NCI-H226 (cell line): ENCODE results near the gene SHF.
"Not testable (repeated sequence)": the region's sequence is repeated elsewhere in the genome, so short reads cannot be mapped to it uniquely, and the experiment has no call there.

Source experiments
- DNase-seq: peaks from one replicate; pipeline ENCODE4 v3.0.0-alpha.2; 2015

The SHF gene

DNA sequence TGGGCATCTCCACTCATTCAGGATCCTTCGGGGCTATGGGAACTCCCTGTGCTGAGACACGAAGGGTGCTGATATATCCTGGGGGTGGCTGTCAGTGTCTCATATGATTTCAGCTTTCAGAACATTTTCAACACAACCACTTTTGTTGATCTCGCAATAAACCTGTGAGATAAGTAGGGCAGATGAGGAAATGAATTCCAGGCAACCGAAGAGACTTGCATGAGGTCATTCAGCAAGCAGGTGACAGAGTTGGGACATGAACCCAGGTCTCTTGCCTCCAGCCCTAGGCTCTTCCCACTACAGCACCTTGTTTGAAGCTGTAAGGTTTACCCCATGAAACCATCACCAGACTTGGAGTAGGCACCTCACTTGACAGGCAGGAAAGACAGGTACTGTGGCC lies 41.4 kb downstream of the SHF start:
- DNase-seq, result no peak

DNA sequence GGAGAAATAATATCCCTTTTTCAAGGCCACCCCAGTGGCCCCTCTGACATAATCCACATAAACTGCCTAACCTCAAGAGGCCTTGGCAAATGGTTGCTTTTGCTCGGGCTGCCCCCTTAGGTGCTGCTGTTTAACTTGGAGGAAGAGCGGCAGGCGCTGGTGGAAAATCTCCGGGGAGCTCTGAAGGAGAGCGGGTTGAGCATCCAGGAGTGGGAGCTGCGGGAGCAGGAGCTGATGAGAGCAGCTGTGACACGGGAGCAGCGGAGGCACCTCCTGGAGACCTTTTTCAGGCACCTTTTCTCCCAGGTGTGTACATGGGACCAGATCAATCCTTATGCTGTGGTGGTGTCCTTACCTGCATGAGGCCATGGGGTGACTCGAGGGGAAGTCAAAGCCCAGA lies 43.0 kb downstream of the SHF start:
- DNase-seq, result no peak

DNA sequence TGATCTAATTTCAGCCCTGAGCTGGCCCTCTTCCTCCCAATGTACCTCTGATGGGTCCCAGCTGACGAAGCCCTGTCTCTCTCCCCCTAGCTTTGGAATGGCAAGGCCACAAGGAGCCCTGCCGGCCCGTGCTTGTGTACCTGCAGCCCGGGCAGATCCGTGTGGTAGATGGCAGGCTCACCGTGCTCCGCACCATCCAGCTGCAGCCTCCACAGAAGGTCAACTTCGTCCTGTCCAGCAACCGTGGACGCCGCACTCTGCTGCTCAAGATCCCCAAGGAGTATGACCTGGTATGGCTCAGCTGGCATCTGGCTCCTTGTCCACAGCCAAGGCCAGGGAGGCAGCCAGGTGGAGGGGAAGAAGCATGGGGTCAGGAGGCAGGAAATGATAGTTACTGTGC lies 43.8 kb downstream of the SHF start:
- DNase-seq, result no peak

DNA sequence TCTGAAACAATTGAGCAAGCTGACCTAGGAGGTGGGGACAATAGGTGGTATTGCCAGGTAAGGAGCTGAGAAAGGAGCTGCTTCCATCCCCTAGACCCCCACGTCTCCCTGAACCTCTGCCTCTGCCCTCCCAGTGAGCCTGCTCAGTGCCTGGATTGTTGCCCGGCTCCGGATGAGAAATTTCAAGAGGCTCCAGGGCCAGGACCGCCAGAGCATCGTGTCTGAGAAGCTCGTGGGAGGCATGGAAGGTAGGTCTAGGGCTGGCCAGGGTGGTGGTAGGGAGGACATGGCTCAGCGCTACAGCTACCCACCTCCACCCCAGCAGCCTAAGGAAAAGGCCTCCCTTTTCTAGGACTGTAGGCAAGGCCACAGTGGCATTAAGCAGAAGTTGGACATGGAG lies 44.7 kb downstream of the SHF start:
- no peak for DNase-seq

DNA sequence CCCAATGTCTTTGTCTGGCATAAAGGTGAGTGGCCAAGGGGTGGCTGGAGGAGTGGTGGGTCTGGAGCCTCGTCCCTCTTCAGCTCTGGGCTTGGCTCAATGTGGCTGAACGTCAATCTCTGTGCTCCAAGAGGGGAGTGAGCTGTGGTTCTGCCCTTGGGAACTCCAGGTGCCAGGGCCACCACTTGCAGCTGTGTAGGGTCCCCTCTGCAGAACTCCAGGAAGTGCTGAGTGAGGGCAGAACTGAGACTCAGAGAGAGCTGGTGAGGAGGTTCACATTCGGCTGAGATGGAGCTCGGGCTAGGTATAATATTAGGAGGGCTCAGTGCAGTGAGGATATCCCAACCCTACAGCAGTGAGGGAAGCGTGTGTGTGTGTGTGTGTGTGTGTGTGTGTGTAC lies 46.4 kb downstream of the SHF start:
- no peak for DNase-seq

DNA sequence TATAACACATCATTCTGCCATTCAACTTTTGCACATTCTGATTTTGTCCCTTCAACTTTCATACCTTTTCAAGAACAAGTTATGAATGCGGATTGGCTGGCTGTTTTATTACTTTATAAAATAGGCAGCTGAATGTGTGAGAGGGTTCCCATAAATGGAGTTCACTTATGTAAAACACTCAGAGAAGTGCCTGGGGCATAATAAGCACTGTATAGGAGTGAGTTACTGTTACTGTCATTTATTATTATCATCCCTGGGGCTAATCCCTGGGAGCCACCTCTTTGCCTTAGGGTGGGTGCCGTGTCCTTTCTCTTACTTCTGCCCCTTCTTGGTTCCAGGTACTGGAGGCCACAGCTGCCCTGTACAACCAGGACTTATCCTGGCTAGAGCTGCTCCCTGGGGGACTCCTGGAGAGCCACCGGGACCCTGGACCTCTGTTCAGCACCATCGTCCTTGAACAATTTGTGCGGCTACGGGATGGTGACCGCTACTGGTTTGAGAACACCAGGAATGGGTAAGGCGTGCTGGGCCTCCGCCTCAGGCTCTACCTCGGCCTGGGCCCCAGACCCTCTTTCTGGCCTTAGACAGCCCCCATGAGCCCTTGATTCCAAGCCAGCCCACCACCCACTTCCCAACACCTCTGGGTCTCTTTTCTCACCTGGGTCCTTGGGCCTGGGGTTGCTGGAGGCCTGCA lies 47.1 kb downstream of the SHF start:
- DNase-seq, result no peak

DNA sequence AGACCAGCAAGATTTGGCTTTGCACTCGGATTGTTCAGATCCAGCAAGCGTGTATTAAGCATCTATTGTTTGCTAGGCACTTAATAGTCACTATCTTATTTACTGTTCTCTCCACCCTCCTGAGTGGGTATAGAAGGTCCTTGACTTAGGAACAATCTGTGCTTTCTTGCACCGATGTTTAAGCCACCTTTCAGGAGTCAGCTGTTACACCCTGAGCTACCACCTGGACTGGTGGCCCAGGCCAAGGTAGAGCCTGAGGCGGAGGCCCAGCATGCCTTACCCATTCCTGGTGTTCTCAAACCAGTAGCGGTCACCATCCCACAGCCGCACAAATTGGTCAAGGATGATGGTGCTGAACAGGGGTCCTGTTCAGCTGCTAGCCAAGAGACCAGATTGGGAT lies 48.0 kb downstream of the SHF start:
- DNase-seq, result no peak

DNA sequence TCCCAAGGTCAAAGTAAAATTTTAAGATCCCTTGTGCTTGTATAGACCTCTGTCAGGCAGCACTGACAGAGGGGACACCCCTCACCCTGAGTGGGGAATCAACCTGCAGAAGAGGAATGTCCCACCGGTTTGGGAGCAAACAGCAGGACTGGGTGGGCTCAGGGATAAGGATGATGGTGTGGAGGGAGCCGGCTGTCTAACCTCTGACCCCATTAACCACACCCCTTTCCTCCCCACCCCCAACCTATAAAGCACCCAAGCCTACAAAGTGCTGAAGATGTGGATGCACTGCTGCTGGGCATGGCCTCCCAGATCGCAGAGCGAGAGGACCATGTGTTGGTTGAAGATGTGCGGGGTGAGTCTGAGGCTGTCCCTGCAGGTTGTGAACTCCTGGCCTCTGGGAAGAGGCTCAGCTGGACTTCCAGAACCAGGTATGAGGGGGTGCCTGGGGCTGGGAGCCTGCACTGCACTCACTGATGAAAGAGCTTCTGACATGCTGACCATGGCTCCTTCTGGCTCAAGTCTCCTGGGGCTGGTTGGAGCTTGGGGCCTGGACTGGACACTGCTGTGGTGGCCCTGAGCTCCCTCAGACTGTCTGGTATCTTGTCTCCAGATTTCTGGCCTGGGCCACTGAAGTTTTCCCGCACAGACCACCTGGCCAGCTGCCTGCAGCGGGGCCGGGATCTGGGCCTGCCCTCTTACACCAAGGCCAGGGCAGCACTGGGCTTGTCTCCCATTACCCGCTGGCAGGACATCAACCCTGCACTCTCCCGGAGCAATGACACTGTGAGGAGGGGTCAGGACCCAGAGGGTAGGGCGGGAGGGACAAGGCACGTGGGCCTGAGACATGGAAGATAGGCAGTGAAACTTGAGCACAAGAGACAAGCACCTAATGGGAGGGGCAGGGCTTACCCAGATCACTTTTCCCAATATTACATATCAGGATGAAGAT lies 48.7 kb downstream of the SHF start:
- no peak for DNase-seq

DNA sequence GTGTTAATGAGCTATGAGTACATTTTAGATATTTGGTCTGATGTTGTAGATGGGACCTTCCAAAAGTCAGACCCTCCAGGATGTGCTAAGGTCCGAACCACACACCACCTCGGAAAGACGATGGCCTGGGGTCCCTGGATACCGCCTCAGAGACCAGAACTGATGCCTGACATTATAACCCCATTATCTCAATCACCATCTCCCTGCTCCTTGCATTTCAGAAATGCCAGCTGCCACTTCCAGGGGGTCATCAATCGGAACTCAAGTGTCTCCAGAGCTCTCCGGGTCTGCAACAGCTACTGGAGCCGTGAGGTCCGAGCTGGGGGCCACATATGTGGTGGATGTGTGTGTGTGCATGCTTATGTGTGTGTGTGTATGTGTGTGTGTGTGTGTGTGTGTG lies 50.1 kb downstream of the SHF start:
- DNase-seq, result no peak

DNA sequence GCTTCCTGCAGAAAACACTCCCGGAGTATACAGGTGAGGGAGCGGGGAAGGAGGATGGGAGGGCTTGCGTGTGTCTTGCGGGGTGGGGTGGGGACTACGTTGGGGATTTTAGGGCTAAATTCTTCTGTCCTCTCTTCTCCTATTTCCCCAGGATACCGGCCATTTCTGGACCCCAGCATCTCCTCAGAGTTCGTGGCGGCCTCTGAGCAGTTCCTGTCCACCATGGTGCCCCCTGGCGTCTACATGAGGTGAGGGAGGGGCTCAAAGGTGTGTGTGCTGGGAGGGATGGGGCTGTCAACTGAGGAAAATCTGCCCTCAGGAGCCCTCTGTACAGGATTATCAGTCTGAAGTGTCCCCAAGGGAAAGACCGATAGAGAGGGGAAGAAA lies 51.4 kb downstream of the SHF start:
- DNase-seq, result no peak

DNA sequence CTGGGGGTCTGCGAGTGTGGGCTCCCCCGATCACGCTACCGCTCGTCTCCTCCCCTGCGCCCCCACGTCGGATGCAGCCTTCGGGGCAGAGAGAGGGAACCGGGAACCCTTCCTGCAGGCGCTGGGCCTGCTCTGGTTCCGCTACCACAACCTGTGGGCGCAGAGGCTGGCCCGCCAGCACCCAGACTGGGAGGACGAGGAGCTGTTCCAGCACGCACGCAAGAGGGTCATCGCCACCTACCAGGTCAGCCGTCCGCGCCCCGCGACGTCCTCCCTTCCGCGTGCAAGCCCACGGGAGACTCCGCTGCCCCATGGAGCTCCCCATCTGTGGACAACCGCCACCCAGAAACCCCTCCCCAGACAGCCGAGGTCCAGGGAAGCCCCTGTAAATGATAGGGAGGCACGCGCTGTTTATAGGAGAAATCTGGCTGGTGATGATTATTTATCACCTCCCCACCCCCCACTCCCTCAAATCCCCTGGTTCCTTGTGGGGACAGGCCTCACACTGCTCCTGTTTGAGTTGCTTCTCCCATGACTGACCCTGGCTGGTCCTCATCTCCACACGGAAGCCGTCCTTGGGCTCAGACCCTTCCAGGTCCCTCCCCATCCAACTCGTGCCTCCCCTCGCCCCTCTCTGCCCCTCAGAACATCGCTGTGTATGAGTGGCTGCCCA lies 51.9 kb downstream of the SHF start:
- not testable (repeated sequence) for DNase-seq

DNA sequence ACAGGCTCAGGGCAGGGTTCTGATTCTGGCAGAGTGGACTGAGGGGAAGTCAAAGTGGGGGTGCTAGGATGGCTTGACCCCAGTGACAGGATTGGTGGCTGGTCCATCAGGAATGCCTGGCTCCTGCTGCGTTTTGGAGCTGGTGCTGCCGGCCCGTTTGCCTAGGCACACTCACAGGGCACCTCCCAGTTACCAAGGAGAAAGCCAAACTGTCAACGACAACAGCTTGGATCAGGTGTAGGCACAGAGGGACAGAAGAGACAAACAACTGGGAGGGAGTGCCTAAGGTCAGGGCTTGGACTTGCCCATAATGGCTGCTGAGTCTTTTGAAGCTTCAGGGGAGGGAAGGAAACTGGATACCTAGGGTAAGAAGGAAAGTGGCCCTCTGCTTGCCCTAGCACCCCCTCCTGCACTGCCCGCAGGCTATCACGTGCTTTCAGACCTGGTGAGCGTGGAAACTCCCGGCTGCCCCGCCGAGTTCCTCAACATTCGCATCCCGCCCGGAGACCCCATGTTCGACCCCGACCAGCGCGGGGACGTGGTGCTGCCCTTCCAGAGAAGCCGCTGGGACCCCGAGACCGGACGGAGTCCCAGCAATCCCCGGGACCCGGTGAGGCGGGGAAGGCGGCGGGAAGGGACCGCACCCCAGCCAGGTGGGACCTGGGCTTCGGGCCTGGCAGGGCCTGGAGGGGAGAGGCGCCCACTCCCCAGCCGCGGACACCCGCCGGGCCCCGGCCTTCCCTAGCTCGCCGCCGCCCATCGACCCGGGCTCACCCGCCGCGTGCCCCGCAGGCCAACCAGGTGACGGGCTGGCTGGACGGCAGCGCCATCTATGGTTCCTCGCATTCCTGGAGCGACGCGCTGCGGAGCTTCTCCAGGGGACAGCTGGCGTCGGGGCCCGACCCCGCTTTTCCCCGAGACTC lies 52.8 kb downstream of the SHF start:
- DNase-seq, result no peak

DNA sequence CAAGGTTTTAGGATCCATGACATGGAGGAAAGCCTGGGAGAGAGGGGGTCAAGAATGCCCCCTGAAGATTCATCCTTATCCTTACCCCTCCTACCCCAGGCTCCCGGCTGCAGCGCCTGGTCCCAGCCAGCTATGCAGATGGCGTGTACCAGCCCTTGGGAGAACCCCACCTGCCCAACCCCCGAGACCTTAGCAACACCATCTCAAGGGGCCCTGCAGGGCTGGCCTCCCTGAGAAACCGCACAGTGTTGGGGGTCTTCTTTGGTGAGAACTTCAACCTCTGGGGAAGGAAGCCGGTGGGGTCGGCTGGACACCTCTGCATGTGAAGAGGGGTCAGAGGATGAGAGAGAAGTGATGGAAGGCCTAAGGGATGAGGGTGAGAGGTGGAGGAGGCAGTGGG lies 53.7 kb downstream of the SHF start:
- DNase-seq, result no peak

DNA sequence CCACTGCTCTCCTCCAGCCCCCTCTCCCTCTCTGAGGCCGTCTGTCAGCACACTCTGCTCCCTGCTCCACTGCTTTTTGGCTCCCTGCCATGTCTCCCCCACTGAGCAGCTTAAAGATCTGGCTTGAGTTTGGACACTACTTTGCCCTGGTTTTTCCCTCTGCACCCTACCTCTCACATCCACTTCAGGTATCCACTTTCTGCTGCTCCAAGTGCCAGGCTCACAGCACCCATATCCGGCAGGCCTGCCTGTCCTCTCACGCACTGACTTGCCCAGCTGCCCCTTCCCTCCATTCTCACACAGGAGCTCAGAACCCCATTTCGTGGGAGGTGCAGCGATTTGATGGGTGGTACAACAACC lies 54.2 kb downstream of the SHF start:
- DNase-seq, result no peak

DNA sequence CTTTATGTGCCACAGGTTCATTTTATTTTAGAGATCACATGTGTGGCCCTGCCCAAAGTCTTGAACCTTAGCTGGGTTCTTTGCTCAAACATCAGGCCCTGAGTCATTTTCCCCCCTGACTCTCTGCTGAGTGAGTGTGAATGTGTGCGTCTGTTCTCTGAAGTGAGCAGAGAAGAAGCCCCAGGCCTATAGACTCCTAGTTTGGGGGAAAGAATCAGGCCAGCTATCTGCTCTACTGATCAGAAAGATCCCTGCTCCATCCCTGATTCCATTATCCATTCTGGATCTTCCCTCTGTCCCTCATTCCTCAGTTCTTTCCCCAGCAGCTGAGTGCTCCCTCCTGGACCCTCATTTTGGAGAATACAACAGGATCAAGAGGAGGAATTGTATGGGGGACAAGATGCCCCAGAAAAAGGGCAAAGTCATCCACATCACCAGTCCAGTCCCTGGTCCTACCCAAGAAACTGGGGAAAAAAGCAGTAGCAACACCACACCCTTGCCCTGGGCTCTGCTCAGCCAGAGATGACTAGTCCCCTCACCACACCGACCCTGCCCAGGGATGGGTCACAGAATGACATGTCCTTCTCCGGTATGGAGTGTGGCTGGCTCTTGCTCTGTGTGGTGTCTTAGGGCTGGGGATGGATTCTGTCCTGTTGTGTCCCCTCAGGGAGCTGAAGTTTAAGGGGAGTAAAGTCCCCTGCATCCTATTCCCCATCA lies 54.8 kb downstream of the SHF start:
- no peak for DNase-seq

DNA sequence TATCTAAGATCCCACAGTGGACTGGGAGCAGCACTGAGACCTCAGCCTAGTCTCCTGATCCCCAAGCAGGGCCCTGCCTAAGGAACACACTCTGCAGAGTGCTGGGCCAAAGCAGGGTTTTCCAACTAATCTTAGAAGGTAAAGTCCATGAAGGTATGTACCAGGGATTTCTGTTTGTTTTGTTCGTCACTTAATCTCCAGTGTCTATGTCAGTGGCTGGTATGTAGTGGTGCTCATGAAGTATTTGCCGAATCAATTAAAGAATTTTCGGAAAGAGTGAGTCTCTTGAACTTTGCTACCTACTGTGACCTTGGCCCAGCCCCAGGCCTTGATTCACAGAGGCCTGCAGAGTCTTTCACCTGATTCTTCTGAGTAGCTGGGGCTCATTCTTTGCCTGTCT lies 56.3 kb downstream of the SHF start:
- DNase-seq, result no peak

DNA sequence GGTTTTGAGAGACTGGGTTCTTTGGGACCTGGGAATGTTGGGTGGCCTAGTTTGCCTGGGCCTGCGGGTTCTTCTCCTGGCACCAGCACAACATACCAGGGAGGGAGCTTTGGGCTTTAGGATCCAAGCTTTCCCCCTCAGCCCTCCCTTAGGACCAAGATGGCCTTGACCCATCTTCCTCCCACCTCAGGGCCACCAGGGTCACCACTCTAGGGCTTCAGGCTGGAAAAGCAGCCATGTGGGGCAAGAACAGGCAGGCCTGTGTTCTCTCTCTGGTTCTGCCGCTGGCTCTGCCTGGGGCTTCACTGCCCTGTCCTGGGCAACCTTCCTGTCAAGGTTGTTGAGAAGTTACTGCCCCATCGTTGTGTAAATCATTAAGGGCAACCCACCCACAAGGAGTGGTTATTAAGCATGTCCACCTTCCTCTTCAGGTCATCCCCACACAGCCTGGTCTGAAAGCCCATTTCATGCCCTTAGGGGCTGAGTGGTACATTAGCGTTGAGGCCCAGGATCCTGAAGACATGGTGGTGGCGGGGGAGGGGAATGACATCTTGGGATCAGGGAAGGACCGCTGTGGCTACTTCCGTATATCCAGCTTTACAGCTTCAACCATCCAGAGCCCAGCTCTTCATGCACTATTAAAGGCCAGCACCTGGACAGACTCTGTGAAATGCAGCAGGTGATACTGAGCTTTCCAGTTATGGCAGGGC lies 57.3 kb downstream of the SHF start:
- DNase-seq, result no peak

DNA sequence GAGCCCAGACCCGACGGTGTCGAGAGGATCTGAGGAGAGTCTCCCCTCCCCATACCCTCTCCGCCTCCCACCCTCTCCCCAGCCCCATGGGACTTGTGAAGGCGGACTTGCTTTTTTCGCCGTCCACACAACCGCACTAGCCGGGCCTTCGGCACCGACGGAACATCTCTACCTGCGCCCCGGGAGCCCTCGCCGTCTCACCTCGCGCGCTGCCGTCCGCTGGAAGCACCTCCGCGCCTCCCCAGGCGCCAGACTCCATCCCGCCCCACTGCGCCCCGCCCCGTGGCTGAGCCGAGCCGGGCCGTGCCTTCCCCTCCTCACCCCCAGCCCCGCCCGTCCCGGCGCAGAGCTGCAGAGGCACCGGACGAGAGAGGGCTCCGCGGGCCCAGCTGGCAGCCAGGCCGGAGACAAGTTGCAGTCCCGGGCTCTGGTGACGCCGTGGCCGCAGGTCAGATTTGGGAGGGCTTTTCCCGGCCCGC lies 58.1 kb downstream of the SHF start, which contains the start of the genes DUOX1 and DUOXA1:
Gene DUOX1, plus strand, starts transcription at position 344 of the 479 bp plus-strand sequence. CDS start 1,973 bp downstream, outside the sequence.
Gene DUOXA1, minus strand, starts transcription at position 229 of the 479 bp plus-strand sequence. CDS start 6,865 bp downstream, outside the sequence.
- DNase-seq, result no peak

DNA sequence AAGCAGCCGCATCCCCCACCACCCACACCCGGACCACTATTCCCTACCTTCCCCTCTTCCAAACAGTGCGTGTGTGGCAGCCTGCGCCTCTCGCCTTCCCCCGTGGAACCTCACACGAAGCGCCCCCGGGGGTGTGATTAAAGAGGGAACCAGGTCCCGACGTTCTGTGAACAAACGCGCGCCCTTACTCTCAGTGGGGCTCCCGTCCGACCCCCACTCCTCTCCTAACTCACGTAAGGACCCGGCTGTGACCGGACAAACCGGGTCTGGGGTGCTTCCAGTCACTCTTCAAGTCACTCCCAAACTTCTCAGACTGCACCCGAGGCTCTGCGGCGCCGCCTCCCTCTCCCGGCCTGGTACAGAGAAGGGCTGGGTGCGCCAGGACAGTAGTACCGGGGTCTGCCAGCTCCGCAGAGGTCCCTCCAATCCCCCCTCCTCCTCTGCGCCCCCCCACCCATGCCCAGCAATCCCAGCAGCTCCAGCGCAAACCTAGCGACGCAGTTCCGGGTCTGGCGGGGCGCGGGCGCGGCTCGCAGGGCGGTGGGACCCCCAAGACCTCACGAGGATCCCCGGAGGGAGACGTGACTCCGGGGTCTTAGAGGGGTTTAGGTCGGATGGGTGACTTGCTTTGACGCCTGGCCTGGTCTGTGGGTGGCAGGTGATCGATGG lies 58.7 kb downstream of the SHF start:
- no peak for DNase-seq

DNA sequence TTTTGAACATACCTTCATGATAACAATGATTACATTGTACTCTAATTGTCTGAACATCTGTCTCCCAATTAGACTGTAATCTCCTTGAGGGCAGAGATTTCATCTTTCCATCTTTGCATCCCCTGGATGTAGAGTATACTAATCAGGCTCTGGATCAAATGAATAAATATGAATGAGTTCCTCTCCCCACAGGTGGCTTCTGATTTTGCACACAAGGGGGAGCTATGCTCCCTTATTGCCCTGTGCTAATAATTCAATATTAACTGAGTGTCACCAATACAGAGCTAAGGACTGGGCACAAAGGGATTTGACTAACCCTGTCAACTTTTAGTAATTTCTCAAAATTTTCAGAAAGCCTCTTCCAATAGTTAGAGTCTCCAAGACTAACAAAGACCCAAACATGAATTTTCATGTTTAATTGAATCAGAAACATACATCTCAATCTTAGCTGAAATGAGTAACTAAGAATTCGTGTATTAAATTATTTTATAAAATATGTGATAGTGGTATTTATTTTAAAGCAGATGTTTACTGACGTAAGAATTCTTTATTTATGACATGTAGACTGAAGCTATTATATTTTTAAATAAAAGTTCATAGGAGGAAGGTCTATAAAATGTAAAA lies 61.1 kb downstream of the SHF start:
- no peak for DNase-seq
